Measurements from ENCODE around the gene FARSB.
"Not testable (repeated sequence)": the region's sequence is repeated elsewhere in the genome, so short reads cannot be mapped to it uniquely, and the experiment has no call there.

FARSB gene

GRCh38 chr2:222598611-222599010 is 57.3 kb downstream of the FARSB start:
- Histone ChIP-seq H3K27me3 (ENCODE audit: insufficient read depth, low read length) (no peaks in the 10 kb centered on the region), H3K27ac (ENCODE audit: low read length) (no peak overlapping the region), H3K4me3 (ENCODE audit: low read length) (no peak overlapping the region), H3K9ac (ENCODE audit: low read depth, low read length) (no peak overlapping the region), H3K9me3 (ENCODE audit: insufficient read depth, low read depth, low read length) (no peaks in the 10 kb centered on the region), H3K36me3 (ENCODE audit: insufficient read depth, low read depth, low read length) (peaks cover 52% of the 10 kb centered on the region), H3K4me1 (ENCODE audit: insufficient read depth, low read length) (no peaks in the 10 kb centered on the region)

- peaks cover 64% of the 10 kb centered on the region for H3K36me3 ChIP-seq (ENCODE audit: insufficient read depth, low read depth, low read length)
Observed at GRCh38 chr2:222595581-222595980, 60.3 kb downstream of the FARSB start.

DNA sequence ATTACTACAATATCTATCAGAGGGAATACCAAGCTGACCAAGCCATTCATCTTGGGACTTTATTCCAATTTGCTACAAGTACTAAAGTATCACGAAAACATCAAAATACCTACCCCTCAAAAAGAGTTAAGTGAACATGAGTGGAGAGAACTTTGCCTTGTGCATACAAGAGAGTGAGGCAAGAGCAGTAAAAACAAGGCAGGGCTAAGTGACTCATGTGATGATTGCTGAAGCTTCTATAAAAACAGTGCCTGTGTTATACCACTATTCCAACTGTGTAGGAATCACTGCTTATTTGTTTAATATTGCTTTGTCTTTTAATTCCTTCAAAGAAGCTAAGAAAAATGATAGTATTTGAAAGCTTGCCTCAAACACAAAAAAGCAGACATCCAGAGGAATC is 61.2 kb downstream of the FARSB start:
- Histone ChIP-seq H3K9ac (ENCODE audit: low read depth, low read length) (no peak overlapping the region), H3K4me1 (ENCODE audit: insufficient read depth, low read length) (no peaks in the 10 kb centered on the region), H3K36me3 (ENCODE audit: insufficient read depth, low read depth, low read length) (peaks cover 59% of the 10 kb centered on the region)

More at GRCh38 chr2:222595581-222595980, 60.3 kb downstream of the FARSB start:
- no peak overlapping the region for H3K9ac ChIP-seq (ENCODE audit: low read depth, low read length)
- no peak overlapping the region for H3K4me3 ChIP-seq (ENCODE audit: low read length)
- H3K9me3 ChIP-seq (ENCODE audit: insufficient read depth, low read depth, low read length), result no peaks in the 10 kb centered on the region
- no peak overlapping the region for H3K27ac ChIP-seq (ENCODE audit: low read length)
- no peaks in the 10 kb centered on the region for H3K4me1 ChIP-seq (ENCODE audit: insufficient read depth, low read length)
- H3K27me3 ChIP-seq (ENCODE audit: insufficient read depth, low read length), result no peaks in the 10 kb centered on the region

DNA sequence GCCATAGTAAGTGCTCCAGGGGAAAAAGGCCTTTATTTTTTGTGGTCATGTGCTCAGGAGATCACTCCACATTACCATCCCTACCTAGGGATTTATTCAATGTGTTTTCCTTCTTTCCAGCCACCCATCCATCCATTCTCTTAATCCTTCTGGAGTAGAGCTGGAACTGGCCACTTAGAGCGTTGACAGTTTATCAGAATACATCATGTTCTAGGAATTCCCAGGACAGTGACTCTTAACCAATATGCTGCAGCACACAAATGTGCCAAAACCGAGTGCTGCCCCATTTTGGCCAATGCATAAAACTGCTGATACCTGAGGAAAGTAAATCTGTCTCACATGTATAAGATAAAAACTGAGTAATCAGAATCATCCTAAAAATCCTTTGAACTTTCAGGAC is 63.7 kb downstream of the FARSB start:
- Histone ChIP-seq H3K36me3 (ENCODE audit: insufficient read depth, low read depth, low read length) (peaks cover 41% of the 10 kb centered on the region), H3K9ac (ENCODE audit: low read depth, low read length) (no peak overlapping the region), H3K9me3 (ENCODE audit: insufficient read depth, low read depth, low read length) (no peaks in the 10 kb centered on the region), H3K27me3 (ENCODE audit: insufficient read depth, low read length) (no peaks in the 10 kb centered on the region), H3K27ac (ENCODE audit: low read length) (no peak overlapping the region), H3K4me1 (ENCODE audit: insufficient read depth, low read length) (no peaks in the 10 kb centered on the region), H3K4me3 (ENCODE audit: low read length) (no peak overlapping the region)

More for the DNA sequence above, 61.2 kb downstream of the FARSB start:
- Histone ChIP-seq H3K9me3 (ENCODE audit: insufficient read depth, low read depth, low read length) (no peaks in the 10 kb centered on the region), H3K27ac (ENCODE audit: low read length) (no peak overlapping the region), H3K4me3 (ENCODE audit: low read length) (no peak overlapping the region), H3K27me3 (ENCODE audit: insufficient read depth, low read length) (no peaks in the 10 kb centered on the region)

- no peak overlapping the region for H3K27ac ChIP-seq (ENCODE audit: low read length)
- H3K9me3 ChIP-seq (ENCODE audit: insufficient read depth, low read depth, low read length), result no peaks in the 10 kb centered on the region
- no peaks in the 10 kb centered on the region for H3K4me1 ChIP-seq (ENCODE audit: insufficient read depth, low read length)
- no peak overlapping the region for H3K4me3 ChIP-seq (ENCODE audit: low read length)
- H3K27me3 ChIP-seq (ENCODE audit: insufficient read depth, low read length), result no peaks in the 10 kb centered on the region
- no peak overlapping the region for H3K9ac ChIP-seq (ENCODE audit: low read depth, low read length)
- peaks cover 37% of the 10 kb centered on the region for H3K36me3 ChIP-seq (ENCODE audit: insufficient read depth, low read depth, low read length)
Observed at GRCh38 chr2:222591661-222592060, 64.2 kb downstream of the FARSB start.

- Histone ChIP-seq H3K9me3 (ENCODE audit: insufficient read depth, low read depth, low read length) (peaks cover 11% of the 10 kb centered on the region; the same call in 1 of the 2 replicates), H3K36me3 (ENCODE audit: insufficient read depth, low read depth, low read length) (peaks cover 26% of the 10 kb centered on the region)
- not testable (repeated sequence) for H3K9ac ChIP-seq (ENCODE audit: low read depth, low read length); H3K4me1 ChIP-seq (ENCODE audit: insufficient read depth, low read length); H3K4me3 ChIP-seq (ENCODE audit: low read length); H3K27ac ChIP-seq (ENCODE audit: low read length); H3K27me3 ChIP-seq (ENCODE audit: insufficient read depth, low read length)
Observed at GRCh38 chr2:222584589-222584988, 71.3 kb downstream of the FARSB start.

GRCh38 chr2:222582928-222583327 is 73.0 kb downstream of the FARSB start:
- no peak overlapping the region for H3K27ac ChIP-seq (ENCODE audit: low read length)
- H3K9me3 ChIP-seq (ENCODE audit: insufficient read depth, low read depth, low read length), result peaks cover 11% of the 10 kb centered on the region; the same call in 1 of the 2 replicates
- H3K4me1 ChIP-seq (ENCODE audit: insufficient read depth, low read length), result no peaks in the 10 kb centered on the region
- H3K9ac ChIP-seq (ENCODE audit: low read depth, low read length), result no peak overlapping the region
- H3K4me3 ChIP-seq (ENCODE audit: low read length), result no peak overlapping the region
- peaks cover 26% of the 10 kb centered on the region for H3K36me3 ChIP-seq (ENCODE audit: insufficient read depth, low read depth, low read length)
- no peaks in the 10 kb centered on the region for H3K27me3 ChIP-seq (ENCODE audit: insufficient read depth, low read length)

DNA sequence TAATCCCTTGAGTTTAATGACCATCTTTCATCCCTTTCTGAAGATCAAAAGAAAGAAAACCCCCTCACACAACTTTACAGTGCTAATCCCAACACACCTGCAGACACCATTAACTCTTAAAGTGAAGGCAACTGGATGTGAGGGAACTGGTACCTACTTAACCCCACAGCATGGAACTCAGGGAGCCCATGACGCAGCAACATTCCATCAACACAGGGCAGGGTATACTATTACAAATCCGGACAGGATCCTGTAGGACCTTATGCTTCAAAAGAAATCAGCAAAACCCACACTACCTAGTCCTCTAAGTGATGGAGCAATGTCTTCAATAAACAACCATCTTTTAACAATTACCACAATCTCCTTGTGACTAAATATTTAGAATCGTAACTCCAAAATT is 78.6 kb downstream of the FARSB start:
- no peak overlapping the region for H3K4me3 ChIP-seq (ENCODE audit: low read length)
- H3K4me1 ChIP-seq (ENCODE audit: insufficient read depth, low read length), result no peaks in the 10 kb centered on the region; the same call in 1 of the 2 replicates
- no peaks in the 10 kb centered on the region for H3K27me3 ChIP-seq (ENCODE audit: insufficient read depth, low read length)
- H3K27ac ChIP-seq (ENCODE audit: low read length), result no peak overlapping the region
- no peak overlapping the region for H3K9ac ChIP-seq (ENCODE audit: low read depth, low read length)
- peaks cover 12% of the 10 kb centered on the region; the same call in 1 of the 2 replicates for H3K36me3 ChIP-seq (ENCODE audit: insufficient read depth, low read depth, low read length)
- H3K9me3 ChIP-seq (ENCODE audit: insufficient read depth, low read depth, low read length), result no peaks in the 10 kb centered on the region

GRCh38 chr2:222576171-222577081 is 79.5 kb downstream of the FARSB start:
- Histone ChIP-seq H3K27ac (ENCODE audit: low read length) (no peak overlapping the region), H3K4me1 (ENCODE audit: insufficient read depth, low read length) (no peaks in the 10 kb centered on the region; the same call in 1 of the 2 replicates), H3K36me3 (ENCODE audit: insufficient read depth, low read depth, low read length) (peaks cover 11% of the 10 kb centered on the region)

DNA sequence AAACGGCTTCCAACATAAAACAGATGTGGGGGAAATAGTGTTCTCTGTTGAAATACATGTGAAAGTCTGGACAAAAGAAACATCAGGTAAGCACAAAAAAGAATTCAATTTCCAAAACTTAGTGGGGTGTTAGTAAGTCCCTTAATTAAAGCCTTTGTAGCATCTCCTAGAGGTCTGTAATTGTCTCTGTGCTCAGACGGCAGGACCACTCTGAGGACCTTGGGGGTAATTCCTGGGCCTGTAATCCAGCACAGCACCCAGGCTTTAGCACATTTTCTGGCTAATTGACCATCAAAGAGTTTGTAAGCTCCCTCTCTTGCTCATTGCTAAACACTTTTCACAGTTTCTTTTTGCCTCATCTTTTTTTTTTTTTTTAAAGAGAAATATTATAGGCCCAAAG is 80.3 kb downstream of the FARSB start:
- Histone ChIP-seq H3K4me1 (ENCODE audit: insufficient read depth, low read length) (no peaks in the 10 kb centered on the region; the same call in 1 of the 2 replicates), H3K4me3 (ENCODE audit: low read length) (no peak overlapping the region), H3K27ac (ENCODE audit: low read length) (no peak overlapping the region), H3K36me3 (ENCODE audit: insufficient read depth, low read depth, low read length) (peaks cover 17% of the 10 kb centered on the region), H3K27me3 (ENCODE audit: insufficient read depth, low read length) (no peaks in the 10 kb centered on the region), H3K9me3 (ENCODE audit: insufficient read depth, low read depth, low read length) (no peaks in the 10 kb centered on the region), H3K9ac (ENCODE audit: low read depth, low read length) (no peak overlapping the region)

More at GRCh38 chr2:222576171-222577081, 79.5 kb downstream of the FARSB start:
- no peaks in the 10 kb centered on the region for H3K27me3 ChIP-seq (ENCODE audit: insufficient read depth, low read length)
- no peak overlapping the region for H3K4me3 ChIP-seq (ENCODE audit: low read length)
- no peak overlapping the region for H3K9ac ChIP-seq (ENCODE audit: low read depth, low read length)
- H3K9me3 ChIP-seq (ENCODE audit: insufficient read depth, low read depth, low read length), result no peaks in the 10 kb centered on the region

DNA sequence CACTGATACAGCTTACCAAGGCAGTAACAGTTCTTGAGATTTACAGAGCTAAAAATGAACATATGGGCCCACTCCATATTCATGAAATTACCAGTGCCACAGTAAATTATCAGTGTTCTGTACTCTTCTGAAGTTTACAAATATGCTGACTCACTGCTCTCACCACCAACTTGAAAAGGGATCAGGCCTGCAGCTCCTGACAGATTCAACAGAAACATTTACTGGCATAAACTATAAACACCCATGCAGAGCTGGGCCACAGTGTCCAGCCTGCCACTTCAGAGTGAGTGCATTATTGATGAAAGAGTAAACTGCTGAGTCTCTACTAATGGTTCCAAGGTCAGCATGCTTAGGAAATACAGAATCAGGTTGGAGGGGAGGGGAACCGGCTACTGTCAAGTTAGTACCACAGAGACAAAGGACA is 83.1 kb downstream of the FARSB start:
- H3K4me1 ChIP-seq (ENCODE audit: insufficient read depth, low read length), result no peaks in the 10 kb centered on the region; the same call in 1 of the 2 replicates
- no peaks in the 10 kb centered on the region for H3K9me3 ChIP-seq (ENCODE audit: insufficient read depth, low read depth, low read length)
- peaks cover 23% of the 10 kb centered on the region for H3K36me3 ChIP-seq (ENCODE audit: insufficient read depth, low read depth, low read length)
- H3K27me3 ChIP-seq (ENCODE audit: insufficient read depth, low read length), result no peaks in the 10 kb centered on the region
- H3K9ac ChIP-seq (ENCODE audit: low read depth, low read length), result no peak overlapping the region
- H3K27ac ChIP-seq (ENCODE audit: low read length), result no peak overlapping the region
- no peak overlapping the region for H3K4me3 ChIP-seq (ENCODE audit: low read length)

- H3K4me1 ChIP-seq (ENCODE audit: insufficient read depth, low read length), result no peaks in the 10 kb centered on the region; the same call in 1 of the 2 replicates
- H3K9ac ChIP-seq (ENCODE audit: low read depth, low read length), result no peak overlapping the region
- no peaks in the 10 kb centered on the region for H3K27me3 ChIP-seq (ENCODE audit: insufficient read depth, low read length)
- no peaks in the 10 kb centered on the region for H3K9me3 ChIP-seq (ENCODE audit: insufficient read depth, low read depth, low read length)
- H3K27ac ChIP-seq (ENCODE audit: low read length), result no peak overlapping the region
- no peak overlapping the region for H3K4me3 ChIP-seq (ENCODE audit: low read length)
- peaks cover 28% of the 10 kb centered on the region for H3K36me3 ChIP-seq (ENCODE audit: insufficient read depth, low read depth, low read length)
Observed at GRCh38 chr2:222572264-222572721, 83.6 kb downstream of the FARSB start.
